Progenitor cell of endocrine pancreas (in vitro differentiated cells): Measurements from ENCODE around the gene ZBTB46. TPM values are rescaled to one million over a fixed set of nuclear protein-coding genes. Genes with fewer than 3 reads are reported as not detected.

Experiments used
- DNase-seq: peaks from one replicate; pipeline ENCODE4 v3.0.0; 2021; ENCODE audit warnings: low spot score; ENCODE audit not compliant: unreplicated experiment
- H3K27ac Mint-ChIP-seq: 2 replicates; pipeline ENCODE4 v1.8.0; 2021; ENCODE audit warnings: mild to moderate bottlenecking, moderate library complexity, mixed read lengths
- H3K27me3 Mint-ChIP-seq: 2 replicates; pipeline ENCODE4 v1.8.0; 2021; ENCODE audit warnings: mixed read lengths
- H3K36me3 Mint-ChIP-seq: 2 replicates; pipeline ENCODE4 v1.8.0; 2022; ENCODE audit warnings: mixed read lengths; ENCODE audit not compliant: insufficient read depth
- H3K4me1 Mint-ChIP-seq: 2 replicates; pipeline ENCODE4 v1.8.0; 2021; ENCODE audit warnings: low read depth, mixed read lengths
- H3K4me3 Mint-ChIP-seq: 2 replicates; pipeline ENCODE4 v1.8.0; 2021; ENCODE audit warnings: low read depth, mild to moderate bottlenecking, moderate library complexity, mixed read lengths
- H3K9me3 Mint-ChIP-seq: 2 replicates; pipeline ENCODE4 v1.8.0; 2021; ENCODE audit warnings: low read depth, mixed read lengths
- CTCF ChIP-seq: fragments of 200-600 bp; sonication (generic); IDR thresholded peaks from one replicate; pipeline ENCODE4 v1.5.0; 2021; ENCODE audit warnings: antibody characterized with exemption, mild to moderate bottlenecking; ENCODE audit not compliant: unreplicated experiment
- total RNA-seq: library from RNA; stranded (reverse); gene quantifications from 2 replicates; pipeline ENCODE4 v1.2.1, GENCODE V29; 2021

Gene ZBTB46
- total RNA-seq, 1 donor from 2014 or later, result 31.2 TPM

- peaks cover 13% of the 10 kb centered on the region for H3K27me3 Mint-ChIP-seq
Observed at GRCh38 chr20:63848003-63848911, 17.2 kb upstream of the ZBTB46 start.

GRCh38 chr20:63847237-63848002, 16.4 kb upstream of the ZBTB46 start:
- DNase-seq, result no peak

More at GRCh38 chr20:63848003-63848911, 17.2 kb upstream of the ZBTB46 start:
- no peak for DNase-seq
- Mint-ChIP-seq H3K9me3 (no peaks in the 10 kb centered on the region), H3K27ac (no peak overlapping the region), H3K36me3 (no peaks in the 10 kb centered on the region), H3K4me1 (peaks cover 2% of the 10 kb centered on the region), H3K4me3 (no peak overlapping the region)
- no peak for TF ChIP-seq CTCF

GRCh38 chr20:63846888-63847236, 15.8 kb upstream of the ZBTB46 start:
- Mint-ChIP-seq H3K4me3 (no peak overlapping the region), H3K36me3 (no peaks in the 10 kb centered on the region)
- no peak for TF ChIP-seq CTCF

More at GRCh38 chr20:63847237-63848002, 16.4 kb upstream of the ZBTB46 start:
- Mint-ChIP-seq H3K4me1 (peaks cover 2% of the 10 kb centered on the region), H3K36me3 (no peaks in the 10 kb centered on the region), H3K27ac (no peak overlapping the region), H3K9me3 (no peaks in the 10 kb centered on the region), H3K4me3 (no peak overlapping the region), H3K27me3 (peaks cover 14% of the 10 kb centered on the region)
- no peak for TF ChIP-seq CTCF

GRCh38 chr20:63846128-63846771, 15.2 kb upstream of the ZBTB46 start:
- no peaks in the 10 kb centered on the region for H3K9me3 Mint-ChIP-seq
- no peak overlapping the region for H3K27ac Mint-ChIP-seq
- no peak for DNase-seq
- H3K36me3 Mint-ChIP-seq, result no peaks in the 10 kb centered on the region
- peaks cover 14% of the 10 kb centered on the region for H3K27me3 Mint-ChIP-seq
- TF ChIP-seq CTCF, result no peak
- peaks cover 2% of the 10 kb centered on the region for H3K4me1 Mint-ChIP-seq
- H3K4me3 Mint-ChIP-seq, result peak overlapping the region; percentile 24

More at GRCh38 chr20:63846888-63847236, 15.8 kb upstream of the ZBTB46 start:
- H3K27ac Mint-ChIP-seq, result no peak overlapping the region
- no peak for DNase-seq
- H3K27me3 Mint-ChIP-seq, result peaks cover 14% of the 10 kb centered on the region
- H3K4me1 Mint-ChIP-seq, result peaks cover 2% of the 10 kb centered on the region
- H3K9me3 Mint-ChIP-seq, result no peaks in the 10 kb centered on the region

- Mint-ChIP-seq H3K4me3 (no peak overlapping the region), H3K36me3 (no peaks in the 10 kb centered on the region), H3K4me1 (peaks cover 5% of the 10 kb centered on the region), H3K9me3 (no peaks in the 10 kb centered on the region), H3K27me3 (peaks cover 10% of the 10 kb centered on the region), H3K27ac (no peak overlapping the region)
- TF ChIP-seq CTCF, result no peak
- no peak for DNase-seq
Observed at GRCh38 chr20:63844511-63844991, 13.5 kb upstream of the ZBTB46 start.
